ENCODE results near the gene RHOT2.

GRCh38 chr16:706189-707061, 38.5 kb downstream of the RHOT2 start:
- TF ChIP-seq EZH2 (IDR thresholded peaks at IDR 0.05; ENCODE audit: insufficient read depth, low read length): peak; percentile 85
- TF ChIP-seq, protein P1, sequence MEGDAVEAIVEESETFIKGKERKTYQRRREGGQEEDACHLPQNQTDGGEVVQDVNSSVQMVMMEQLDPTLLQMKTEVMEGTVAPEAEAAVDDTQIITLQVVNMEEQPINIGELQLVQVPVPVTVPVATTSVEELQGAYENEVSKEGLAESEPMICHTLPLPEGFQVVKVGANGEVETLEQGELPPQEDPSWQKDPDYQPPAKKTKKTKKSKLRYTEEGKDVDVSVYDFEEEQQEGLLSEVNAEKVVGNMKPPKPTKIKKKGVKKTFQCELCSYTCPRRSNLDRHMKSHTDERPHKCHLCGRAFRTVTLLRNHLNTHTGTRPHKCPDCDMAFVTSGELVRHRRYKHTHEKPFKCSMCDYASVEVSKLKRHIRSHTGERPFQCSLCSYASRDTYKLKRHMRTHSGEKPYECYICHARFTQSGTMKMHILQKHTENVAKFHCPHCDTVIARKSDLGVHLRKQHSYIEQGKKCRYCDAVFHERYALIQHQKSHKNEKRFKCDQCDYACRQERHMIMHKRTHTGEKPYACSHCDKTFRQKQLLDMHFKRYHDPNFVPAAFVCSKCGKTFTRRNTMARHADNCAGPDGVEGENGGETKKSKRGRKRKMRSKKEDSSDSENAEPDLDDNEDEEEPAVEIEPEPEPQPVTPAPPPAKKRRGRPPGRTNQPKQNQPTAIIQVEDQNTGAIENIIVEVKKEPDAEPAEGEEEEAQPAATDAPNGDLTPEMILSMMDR (IDR thresholded peaks at IDR 0.05; ENCODE audit: insufficient read depth, low read depth, low read length): no peak
